Neural progenitor cell (in vitro differentiated cells): ENCODE measurements around the gene ATP13A4.

Experiments used
- EZH2 ChIP-seq: fragments of 200-600 bp; sonication (generic); IDR thresholded peaks from 2 replicates; pipeline ENCODE4 v1.6.1; 2017; ENCODE audit warnings: antibody characterized with exemption, mild to moderate bottlenecking, moderate library complexity
- TF ChIP-seq, protein P1 (sequence below): fragments of 200-600 bp; sonication (generic); IDR thresholded peaks from 2 replicates; pipeline ENCODE4 v1.5.1; 2017; ENCODE audit warnings: antibody characterized with exemption, mild to moderate bottlenecking

DNA sequence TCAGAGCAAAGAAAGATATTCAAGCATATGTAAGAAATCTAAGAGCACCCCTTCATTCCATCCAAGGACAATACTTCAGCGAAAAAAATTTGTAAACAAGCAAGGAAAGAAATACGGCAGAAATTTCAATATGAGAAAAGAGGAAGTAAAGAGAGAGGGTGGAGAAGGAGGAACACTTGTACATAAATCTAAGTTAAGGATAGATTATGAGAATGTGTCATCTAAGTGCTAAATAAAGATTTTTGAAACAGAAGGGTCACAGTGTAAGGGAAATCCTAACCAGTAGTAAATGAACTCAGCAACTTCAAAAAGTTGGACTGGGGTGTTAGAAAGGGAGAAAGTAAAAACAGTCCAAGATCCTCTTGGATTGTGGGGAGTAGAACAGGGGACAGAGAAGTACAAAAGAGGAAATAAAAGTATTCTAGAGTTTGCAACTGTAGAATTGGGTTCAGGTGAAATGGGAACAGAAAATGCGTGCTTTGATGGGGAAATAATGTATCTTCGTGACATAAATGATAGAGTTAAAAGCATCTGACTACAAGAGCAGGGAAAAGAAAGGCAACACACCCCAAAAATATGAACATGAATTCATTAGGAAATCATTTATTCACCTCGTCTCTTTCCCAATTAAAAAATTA, 107.6 kb downstream of the ATP13A4 start:
- no peak for TF ChIP-seq EZH2
- TF ChIP-seq, protein P1, sequence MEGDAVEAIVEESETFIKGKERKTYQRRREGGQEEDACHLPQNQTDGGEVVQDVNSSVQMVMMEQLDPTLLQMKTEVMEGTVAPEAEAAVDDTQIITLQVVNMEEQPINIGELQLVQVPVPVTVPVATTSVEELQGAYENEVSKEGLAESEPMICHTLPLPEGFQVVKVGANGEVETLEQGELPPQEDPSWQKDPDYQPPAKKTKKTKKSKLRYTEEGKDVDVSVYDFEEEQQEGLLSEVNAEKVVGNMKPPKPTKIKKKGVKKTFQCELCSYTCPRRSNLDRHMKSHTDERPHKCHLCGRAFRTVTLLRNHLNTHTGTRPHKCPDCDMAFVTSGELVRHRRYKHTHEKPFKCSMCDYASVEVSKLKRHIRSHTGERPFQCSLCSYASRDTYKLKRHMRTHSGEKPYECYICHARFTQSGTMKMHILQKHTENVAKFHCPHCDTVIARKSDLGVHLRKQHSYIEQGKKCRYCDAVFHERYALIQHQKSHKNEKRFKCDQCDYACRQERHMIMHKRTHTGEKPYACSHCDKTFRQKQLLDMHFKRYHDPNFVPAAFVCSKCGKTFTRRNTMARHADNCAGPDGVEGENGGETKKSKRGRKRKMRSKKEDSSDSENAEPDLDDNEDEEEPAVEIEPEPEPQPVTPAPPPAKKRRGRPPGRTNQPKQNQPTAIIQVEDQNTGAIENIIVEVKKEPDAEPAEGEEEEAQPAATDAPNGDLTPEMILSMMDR: no peak
